ENCODE measurements around the gene MAP3K10. TPM values are rescaled to one million over a fixed set of nuclear protein-coding genes. Genes with fewer than 3 reads are reported as not detected.

The MAP3K10 gene
- total and polyA plus RNA-seq, 7 donors: 10.7 to 35.1 (median 19.1) TPM

DNA sequence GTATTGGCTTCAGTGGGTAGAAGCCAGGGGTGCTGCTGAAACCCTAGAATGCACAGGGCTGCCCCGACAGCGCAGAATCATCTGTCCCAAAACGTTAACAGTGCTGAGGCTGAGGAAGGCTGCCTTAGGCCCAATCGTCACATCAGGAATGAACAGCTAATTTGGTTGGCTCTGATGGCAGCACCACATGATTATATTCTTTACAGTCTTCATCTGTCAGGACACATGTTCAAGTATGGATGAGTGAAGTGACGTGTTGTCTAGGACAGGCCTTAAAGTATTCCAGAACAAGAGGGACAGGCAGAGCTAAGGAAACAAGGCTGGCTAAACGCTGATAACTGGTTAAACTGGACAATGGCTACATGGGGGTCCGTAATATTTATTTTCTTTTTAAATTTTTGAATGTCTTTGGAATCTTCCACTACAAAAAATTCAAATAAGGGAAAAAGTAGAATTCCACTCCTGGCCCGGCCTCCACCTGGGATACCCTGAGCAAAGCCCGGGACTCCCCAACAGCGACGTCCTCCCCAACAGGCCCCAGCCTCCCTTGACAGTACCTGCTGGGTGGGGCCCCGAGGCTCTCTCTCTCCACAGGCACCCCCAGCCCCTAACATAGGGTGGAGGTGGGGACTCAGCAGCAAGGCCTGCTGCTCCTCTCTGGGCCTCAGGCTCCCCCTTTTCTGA lies 50.0 kb downstream of the MAP3K10 start:
- Histone ChIP-seq H3K36me3 (ENCODE audit: insufficient read depth in 1 of 2, low read depth in 1 of 2) (peaks cover 0 to 60% of the 10 kb centered on the region in 2 donors), H3K27ac (no peak overlapping the region)
- WGBS, 3 donors: 79 to 82% (median 80%) methylated on average over 12 of the region's 12 CpGs

GRCh38 chr19:40241809-40242384 lies 50.7 kb downstream of the MAP3K10 start:
- H3K4me1 ChIP-seq: peaks cover 16% of the 10 kb centered on the region
- peak; percentile 66 to 74 for DNase-seq
- ATAC-seq: peak; percentile 22 to 46 (median 38)
- H3K4me3 ChIP-seq: no peak overlapping the region
- 34 to 46% (median 40%) methylated on average over 20 to 21 of the region's 21 CpGs for WGBS, 3 donors
- H3K27me3 ChIP-seq (ENCODE audit: insufficient read depth in 3 of 3, low read length in 2 of 3): no peaks in the 10 kb centered on the region
- no peaks in the 10 kb centered on the region for H3K9me3 ChIP-seq
- TF ChIP-seq, protein P1, sequence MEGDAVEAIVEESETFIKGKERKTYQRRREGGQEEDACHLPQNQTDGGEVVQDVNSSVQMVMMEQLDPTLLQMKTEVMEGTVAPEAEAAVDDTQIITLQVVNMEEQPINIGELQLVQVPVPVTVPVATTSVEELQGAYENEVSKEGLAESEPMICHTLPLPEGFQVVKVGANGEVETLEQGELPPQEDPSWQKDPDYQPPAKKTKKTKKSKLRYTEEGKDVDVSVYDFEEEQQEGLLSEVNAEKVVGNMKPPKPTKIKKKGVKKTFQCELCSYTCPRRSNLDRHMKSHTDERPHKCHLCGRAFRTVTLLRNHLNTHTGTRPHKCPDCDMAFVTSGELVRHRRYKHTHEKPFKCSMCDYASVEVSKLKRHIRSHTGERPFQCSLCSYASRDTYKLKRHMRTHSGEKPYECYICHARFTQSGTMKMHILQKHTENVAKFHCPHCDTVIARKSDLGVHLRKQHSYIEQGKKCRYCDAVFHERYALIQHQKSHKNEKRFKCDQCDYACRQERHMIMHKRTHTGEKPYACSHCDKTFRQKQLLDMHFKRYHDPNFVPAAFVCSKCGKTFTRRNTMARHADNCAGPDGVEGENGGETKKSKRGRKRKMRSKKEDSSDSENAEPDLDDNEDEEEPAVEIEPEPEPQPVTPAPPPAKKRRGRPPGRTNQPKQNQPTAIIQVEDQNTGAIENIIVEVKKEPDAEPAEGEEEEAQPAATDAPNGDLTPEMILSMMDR (IDR thresholded peaks at IDR 0.05): no peak
- intact Hi-C loops (cut with DNase I): no loop called here
- peak overlapping the region; percentile 23 for H3K27ac ChIP-seq
- H3K36me3 ChIP-seq (ENCODE audit: insufficient read depth in 1 of 2, low read depth in 1 of 2): peaks cover 0 to 54% of the 10 kb centered on the region in 2 donors

More for the DNA sequence above, 50.0 kb downstream of the MAP3K10 start:
- Histone ChIP-seq H3K4me3 (no peak overlapping the region), H3K9me3 (no peaks in the 10 kb centered on the region), H3K4me1 (peaks cover 15% of the 10 kb centered on the region), H3K27me3 (ENCODE audit: insufficient read depth in 3 of 3, low read length in 2 of 3) (no peaks in the 10 kb centered on the region)
- TF ChIP-seq, protein P1 (IDR thresholded peaks at IDR 0.05): no peak
- DNase-seq: no peak
- intact Hi-C loops (cut with DNase I): no loop called here
- ATAC-seq: peak in 2 of 4 donors; percentile 6 to 12

DNA sequence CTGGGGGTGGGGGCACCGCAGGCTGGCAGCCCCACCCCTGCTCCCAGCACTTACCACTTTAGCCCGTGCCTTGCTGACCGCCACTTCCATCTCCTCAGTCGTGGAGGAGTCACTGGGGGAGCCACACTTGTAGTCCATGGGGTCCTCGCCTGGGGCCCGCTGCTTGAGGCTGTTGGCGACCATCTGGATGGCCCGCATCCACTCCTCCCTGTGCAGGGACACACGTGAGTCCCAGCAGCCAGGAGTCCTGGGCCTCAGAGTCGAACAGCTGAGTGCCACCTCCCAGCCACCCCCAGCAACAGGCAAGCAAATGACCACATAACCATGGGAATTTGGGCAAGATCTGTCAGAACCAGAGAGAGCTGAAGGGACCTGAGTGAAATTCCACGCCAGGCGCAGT lies 51.3 kb downstream of the MAP3K10 start:
- intact Hi-C loops (cut with DNase I): no loop called here
- DNase-seq (no peak), ATAC-seq (peak in 1 of 4 donors; percentile 21)
- Histone ChIP-seq H3K27me3 (ENCODE audit: insufficient read depth in 3 of 3, low read length in 2 of 3) (no peaks in the 10 kb centered on the region), H3K9me3 (no peaks in the 10 kb centered on the region), H3K4me3 (no peak overlapping the region), H3K4me1 (peaks cover 18% of the 10 kb centered on the region), H3K27ac (peak overlapping the region; percentile 23), H3K36me3 (ENCODE audit: insufficient read depth in 1 of 2, low read depth in 1 of 2) (peaks cover 0 to 48% of the 10 kb centered on the region in 2 donors)
- WGBS, 3 donors: 51 to 62% (median 56%) methylated on average over 10 to 12 of the region's 12 CpGs
- TF ChIP-seq, protein P1 (IDR thresholded peaks at IDR 0.05): no peak

- WGBS, 3 donors: 88 to 98% (median 96%) methylated on average over 2 of the region's 2 CpGs
- ATAC-seq (no peak), DNase-seq (no peak)
- H3K4me3 ChIP-seq: no peak overlapping the region
- H3K27ac ChIP-seq: no peak overlapping the region
- intact Hi-C loops (cut with DNase I): no loop called here
- H3K27me3 ChIP-seq (ENCODE audit: insufficient read depth in 3 of 3, low read length in 2 of 3): no peaks in the 10 kb centered on the region
- peaks cover 0 to 41% of the 10 kb centered on the region in 2 donors for H3K36me3 ChIP-seq (ENCODE audit: insufficient read depth in 1 of 2, low read depth in 1 of 2)
- TF ChIP-seq, protein P1 (IDR thresholded peaks at IDR 0.05): no peak
- peaks cover 25% of the 10 kb centered on the region for H3K4me1 ChIP-seq
- no peaks in the 10 kb centered on the region for H3K9me3 ChIP-seq
These were observed 52.0 kb downstream of the MAP3K10 start for GRCh38 chr19:40243181-40243580.

All from psoas muscle (tissue), 8 donors.